ENCODE data around the gene MIB2. TPM values are rescaled to one million over a fixed set of nuclear protein-coding genes. Genes with fewer than 3 reads are reported as not detected.

MIB2 gene
- 38.7 and 49.8 TPM in 2 replicates for total RNA-seq (2021)
- percentile 37 among the genes with signal in this experiment for Bru-seq, nascent RNA
- BruChase-seq, experiment 1, labeled RNA remaining after a 2-hour chase = percentile 54 among the genes with signal in this experiment
- BruChase-seq, experiment 2, labeled RNA remaining after a 6-hour chase = percentile 65 among the genes with signal in this experiment
- long read RNA-seq, partial matches to known transcripts = 41 of 82 reads
- long read RNA-seq, other reads (novel, unspliced or antisense) = 35 of 82 reads

GRCh38 chr1:1615256-1616044 is at the start of gene MIB2:
MIB2 (plus strand) TSS chr1:1615500; CDS start chr1:1623453, 7,953 bp downstream.
- ChIA-PET CTCF (no interaction called here), POLR2A (ENCODE audit: low non-redundant PET) (interaction anchor here (0.6 kb wide), 2 partner anchors 16 to 784 kb away, joined by 3 to 4 read pairs; no protein-coding TSS in a partner anchor)
- Histone ChIP-seq H3K27me3 (replicated peaks; ENCODE audit: insufficient read depth, low read depth, low read length, poor library complexity) (no peaks in the 10 kb centered on the region), H3K4me1 (ENCODE audit: insufficient read depth, low read length, poor library complexity, severe bottlenecking) (peaks cover 7% of the 10 kb centered on the region), H3K4me3 (ENCODE audit: low read depth, low read length, poor library complexity, severe bottlenecking) (peak within 1 kb of the TSS; percentile 90), H3K36me3 (ENCODE audit: insufficient read depth, low read length, poor library complexity, severe bottlenecking) (no peaks in the 10 kb centered on the region), H3K9me3 (ENCODE audit: low read depth, low read length, poor library complexity, severe bottlenecking) (no peaks in the 10 kb centered on the region), H3K27ac (ENCODE audit: low read depth, low read length, poor library complexity, severe bottlenecking) (peak within 1 kb of the TSS; percentile 100)
- peak; percentile 99 for DNase-seq (ENCODE audit: low spot score)
- BruUV-seq (replicated peaks) = no TSS peak
- TF ChIP-seq EZH2 (IDR thresholded peaks at IDR 0.05; ENCODE audit: borderline replicate concordance, low read depth, low read length, poor library complexity, severe bottlenecking) = no peak
- TF ChIP-seq CTCF (conservative IDR thresholded peaks at IDR 0.05; ENCODE audit: low read depth, low read length) = no peak
- intact Hi-C loops (cut with micrococcal nuclease; ENCODE audit: unreplicated experiment) = no loop called here

DNA sequence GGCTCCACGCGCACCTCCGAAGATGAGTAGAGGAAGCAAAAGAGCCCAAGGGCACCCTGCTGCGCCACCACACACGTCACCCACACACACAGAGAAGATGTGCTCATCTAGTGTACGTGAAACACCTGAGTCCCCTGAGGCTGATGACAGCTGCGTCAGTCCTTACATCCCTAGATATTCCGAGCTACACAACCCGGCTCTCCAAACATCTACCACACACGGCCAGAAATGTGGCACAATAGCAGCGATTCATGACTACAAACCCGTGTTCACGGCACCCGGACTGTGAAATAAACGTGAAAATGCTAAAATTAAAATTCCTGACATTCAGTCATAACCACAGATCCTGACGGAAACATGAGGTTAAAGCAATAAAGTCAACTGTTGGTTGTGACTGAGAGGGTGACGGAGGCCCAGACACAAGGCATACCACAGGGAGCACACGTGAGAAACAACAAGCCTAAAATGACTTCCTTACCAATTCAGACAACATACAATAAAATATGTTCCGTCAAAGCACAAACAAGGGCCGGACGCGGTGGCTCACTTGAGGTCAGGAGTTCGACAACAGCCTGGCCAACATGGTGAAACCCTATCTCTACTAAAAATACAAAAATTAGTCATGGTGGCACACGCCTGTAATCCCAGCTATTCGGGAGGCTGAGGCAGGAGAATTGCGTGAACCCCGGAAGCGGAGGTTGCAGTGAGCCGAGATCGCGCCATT is 48.0 kb upstream of the MIB2 start:
- Histone ChIP-seq H3K27ac (ENCODE audit: low read depth, low read length, poor library complexity, severe bottlenecking) (no peak overlapping the region), H3K27me3 (replicated peaks; ENCODE audit: insufficient read depth, low read depth, low read length, poor library complexity) (no peaks in the 10 kb centered on the region), H3K4me3 (ENCODE audit: low read depth, low read length, poor library complexity, severe bottlenecking) (no peak overlapping the region), H3K4me1 (ENCODE audit: insufficient read depth, low read length, poor library complexity, severe bottlenecking) (no peaks in the 10 kb centered on the region), H3K36me3 (ENCODE audit: insufficient read depth, low read length, poor library complexity, severe bottlenecking) (peaks cover 60% of the 10 kb centered on the region), H3K9me3 (ENCODE audit: low read depth, low read length, poor library complexity, severe bottlenecking) (no peaks in the 10 kb centered on the region)
- TF ChIP-seq EZH2 (IDR thresholded peaks at IDR 0.05; ENCODE audit: borderline replicate concordance, low read depth, low read length, poor library complexity, severe bottlenecking) = no peak
- no peak for TF ChIP-seq CTCF (conservative IDR thresholded peaks at IDR 0.05; ENCODE audit: low read depth, low read length)
- ChIA-PET CTCF (no interaction called here), POLR2A (ENCODE audit: low non-redundant PET) (no interaction called here)
- no TSS peak for BruUV-seq (replicated peaks)
- DNase-seq (ENCODE audit: low spot score) = no peak
- intact Hi-C loops (cut with micrococcal nuclease; ENCODE audit: unreplicated experiment) = no loop called here

DNA sequence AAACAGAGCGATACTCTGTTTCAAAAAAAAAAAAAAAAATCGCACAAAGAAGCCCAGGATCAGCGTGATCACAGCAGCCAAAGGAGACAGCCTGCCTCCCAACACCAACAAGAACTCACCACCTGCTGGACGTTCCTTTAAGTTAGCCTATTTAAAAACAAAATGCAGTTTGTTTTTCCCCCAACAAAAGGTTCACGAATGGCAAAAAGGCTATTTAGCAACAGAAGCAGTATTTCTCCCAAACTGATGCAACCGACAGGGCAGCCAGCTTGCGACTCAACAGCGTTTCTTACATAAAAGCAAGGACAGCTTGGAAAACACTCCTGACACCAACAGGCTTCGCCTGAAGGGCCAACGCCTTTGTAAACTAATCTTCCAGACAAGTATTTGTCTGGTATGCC is 47.4 kb upstream of the MIB2 start:
- peaks cover 60% of the 10 kb centered on the region for H3K36me3 ChIP-seq (ENCODE audit: insufficient read depth, low read length, poor library complexity, severe bottlenecking)
- no peak overlapping the region for H3K4me3 ChIP-seq (ENCODE audit: low read depth, low read length, poor library complexity, severe bottlenecking)
- H3K4me1 ChIP-seq (ENCODE audit: insufficient read depth, low read length, poor library complexity, severe bottlenecking) = peaks cover 1% of the 10 kb centered on the region
- CTCF ChIA-PET = no interaction called here
- H3K27ac ChIP-seq (ENCODE audit: low read depth, low read length, poor library complexity, severe bottlenecking) = no peak overlapping the region
- intact Hi-C loops (cut with micrococcal nuclease; ENCODE audit: unreplicated experiment) = no loop called here
- BruUV-seq (replicated peaks) = no TSS peak
- POLR2A ChIA-PET (ENCODE audit: low non-redundant PET) = no interaction called here
- no peaks in the 10 kb centered on the region for H3K27me3 ChIP-seq (replicated peaks; ENCODE audit: insufficient read depth, low read depth, low read length, poor library complexity)
- no peak for TF ChIP-seq CTCF (conservative IDR thresholded peaks at IDR 0.05; ENCODE audit: low read depth, low read length)
- no peak for TF ChIP-seq EZH2 (IDR thresholded peaks at IDR 0.05; ENCODE audit: borderline replicate concordance, low read depth, low read length, poor library complexity, severe bottlenecking)
- no peaks in the 10 kb centered on the region for H3K9me3 ChIP-seq (ENCODE audit: low read depth, low read length, poor library complexity, severe bottlenecking)
- no peak for DNase-seq (ENCODE audit: low spot score)
